Measurements from ENCODE around the gene TMEM258.
A peak's percentile ranks its signal among the peaks of the same experiment; 100 is the strongest.

Gene TMEM258

GRCh38 chr11:61753672-61754071 lies 38.7 kb downstream of the TMEM258 start:
- 61% methylated on average over 5 of the region's 5 CpGs for WGBS
- Histone ChIP-seq H3K9ac (ENCODE audit: low read length) (no peak overlapping the region), H4K91ac (ENCODE audit: low read length) (peak overlapping the region; percentile 70), H3K14ac (ENCODE audit: low read length in 2 of 2) (no peak overlapping the region), H2AK5ac (ENCODE audit: low read length, severe bottlenecking) (peak overlapping the region; percentile 85), H3K9me3 (ENCODE audit: control insufficient read depth, low read length) (no peaks in the 10 kb centered on the region), H3K27me3 (ENCODE audit: control insufficient read depth in 1 of 2, insufficient read depth in 1 of 2, low read length in 2 of 2) (peaks cover 0 to 38% of the 10 kb centered on the region in 2 experiments), H3K27ac (ENCODE audit: low read length, poor library complexity, severe bottlenecking) (no peak overlapping the region), H3K36me3 (ENCODE audit: control insufficient read depth in 1 of 2, insufficient read depth in 2 of 2, low read depth in 1 of 2, low read length in 2 of 2) (peaks cover 0 to 5% of the 10 kb centered on the region in 2 experiments), H2BK120ac (ENCODE audit: low read depth, low read length) (peak overlapping the region; percentile 54), H2BK12ac (ENCODE audit: low read length in 2 of 2) (peak overlapping the region; percentile 45 to 69), H3K4me2 (ENCODE audit: low read length, poor library complexity, severe bottlenecking) (peak overlapping the region; percentile 75), H3K79me1 (replicated peaks; ENCODE audit: low read length, poor library complexity, severe bottlenecking) (peaks cover 26% of the 10 kb centered on the region), H3K4me3 (ENCODE audit: insufficient read depth in 1 of 2, low read depth in 1 of 2, low read length in 2 of 2) (no peak overlapping the region), H4K8ac (ENCODE audit: low read length) (no peak overlapping the region), H3K18ac (ENCODE audit: low read depth in 1 of 2, low read length in 2 of 2) (peak overlapping the region; percentile 25 to 58), H3K4ac (ENCODE audit: low read depth in 1 of 2, low read length in 2 of 2) (peak overlapping the region in 1 of 2 experiments; percentile 74), H2BK15ac (ENCODE audit: low read depth, poor library complexity, severe bottlenecking) (peak overlapping the region; percentile 63), H2AFZ (ENCODE audit: low read depth, low read length) (no peak overlapping the region), H3K23ac (ENCODE audit: low read length in 2 of 2) (no peak overlapping the region), H3K4me1 (ENCODE audit: control insufficient read depth, insufficient read depth, low read depth, low read length) (peaks cover 57% of the 10 kb centered on the region), H2BK5ac (ENCODE audit: low read depth, low read length, poor library complexity, severe bottlenecking) (no peak overlapping the region)
- DNase-seq, result no peak

- Histone ChIP-seq H2BK12ac (ENCODE audit: low read length in 2 of 2) (peak overlapping the region in 1 of 2 experiments; percentile 4), H3K14ac (ENCODE audit: low read length in 2 of 2) (peak overlapping the region in 1 of 2 experiments; percentile 35), H2AFZ (ENCODE audit: low read depth, low read length) (no peak overlapping the region), H3K79me1 (replicated peaks; ENCODE audit: low read length, poor library complexity, severe bottlenecking) (peaks cover 22% of the 10 kb centered on the region), H2BK5ac (ENCODE audit: low read depth, low read length, poor library complexity, severe bottlenecking) (no peak overlapping the region), H2BK120ac (ENCODE audit: low read depth, low read length) (peak overlapping the region; percentile 37), H3K18ac (ENCODE audit: low read depth in 1 of 2, low read length in 2 of 2) (peak overlapping the region; percentile 61 to 74), H3K4me3 (ENCODE audit: insufficient read depth in 1 of 2, low read depth in 1 of 2, low read length in 2 of 2) (peak overlapping the region; percentile 63 to 73), H3K23ac (ENCODE audit: low read length in 2 of 2) (peak overlapping the region in 1 of 2 experiments; percentile 91), H4K8ac (ENCODE audit: low read length) (peak overlapping the region; percentile 64), H4K91ac (ENCODE audit: low read length) (peak overlapping the region; percentile 76), H2BK15ac (ENCODE audit: low read depth, poor library complexity, severe bottlenecking) (peak overlapping the region; percentile 98), H3K27me3 (ENCODE audit: control insufficient read depth in 1 of 2, insufficient read depth in 1 of 2, low read length in 2 of 2) (peaks cover 0 to 40% of the 10 kb centered on the region in 2 experiments), H3K27ac (ENCODE audit: low read length, poor library complexity, severe bottlenecking) (no peak overlapping the region), H3K9ac (ENCODE audit: low read length) (peak overlapping the region; percentile 38), H3K9me3 (ENCODE audit: control insufficient read depth, low read length) (no peaks in the 10 kb centered on the region), H2AK5ac (ENCODE audit: low read length, severe bottlenecking) (no peak overlapping the region), H3K36me3 (ENCODE audit: control insufficient read depth in 1 of 2, insufficient read depth in 2 of 2, low read depth in 1 of 2, low read length in 2 of 2) (peaks cover 0 to 4% of the 10 kb centered on the region in 2 experiments), H3K4me1 (ENCODE audit: control insufficient read depth, insufficient read depth, low read depth, low read length) (peaks cover 64% of the 10 kb centered on the region), H3K4ac (ENCODE audit: low read depth in 1 of 2, low read length in 2 of 2) (peak overlapping the region; percentile 24 to 51), H3K4me2 (ENCODE audit: low read length, poor library complexity, severe bottlenecking) (peak overlapping the region; percentile 75)
- WGBS, result 33% methylated on average over 17 of the region's 17 CpGs
- DNase-seq, result no peak
Observed at GRCh38 chr11:61752925-61753521, 39.4 kb downstream of the TMEM258 start.

- Histone ChIP-seq H3K4me2 (ENCODE audit: low read length, poor library complexity, severe bottlenecking) (peak within 1 kb of the TSS; percentile 75), H3K9ac (ENCODE audit: low read length) (peak within 1 kb of the TSS; percentile 38), H2BK120ac (ENCODE audit: low read depth, low read length) (peak within 1 kb of the TSS; percentile 37), H3K27ac (ENCODE audit: low read length, poor library complexity, severe bottlenecking) (no peak within 1 kb of the TSS), H3K27me3 (ENCODE audit: control insufficient read depth in 1 of 2, insufficient read depth in 1 of 2, low read length in 2 of 2) (peaks cover 0 to 42% of the 10 kb centered on the region in 2 experiments), H2BK15ac (ENCODE audit: low read depth, poor library complexity, severe bottlenecking) (peak within 1 kb of the TSS; percentile 98), H3K14ac (ENCODE audit: low read length in 2 of 2) (peak within 1 kb of the TSS in 1 of 2 experiments; percentile 35), H2BK12ac (ENCODE audit: low read length in 2 of 2) (peak within 1 kb of the TSS; percentile 17 to 69), H3K79me1 (replicated peaks; ENCODE audit: low read length, poor library complexity, severe bottlenecking) (peaks cover 22% of the 10 kb centered on the region), H3K4me1 (ENCODE audit: control insufficient read depth, insufficient read depth, low read depth, low read length) (peaks cover 65% of the 10 kb centered on the region), H3K4ac (ENCODE audit: low read depth in 1 of 2, low read length in 2 of 2) (peak within 1 kb of the TSS; percentile 24 to 51), H2AFZ (ENCODE audit: low read depth, low read length) (no peak within 1 kb of the TSS), H3K36me3 (ENCODE audit: control insufficient read depth in 1 of 2, insufficient read depth in 2 of 2, low read depth in 1 of 2, low read length in 2 of 2) (peaks cover 0 to under 1% of the 10 kb centered on the region in 2 experiments), H2BK5ac (ENCODE audit: low read depth, low read length, poor library complexity, severe bottlenecking) (no peak within 1 kb of the TSS), H3K23ac (ENCODE audit: low read length in 2 of 2) (peak within 1 kb of the TSS in 1 of 2 experiments; percentile 91), H2AK5ac (ENCODE audit: low read length, severe bottlenecking) (no peak within 1 kb of the TSS), H3K4me3 (ENCODE audit: insufficient read depth in 1 of 2, low read depth in 1 of 2, low read length in 2 of 2) (peak within 1 kb of the TSS; percentile 63 to 73), H3K9me3 (ENCODE audit: control insufficient read depth, low read length) (no peaks in the 10 kb centered on the region), H3K18ac (ENCODE audit: low read depth in 1 of 2, low read length in 2 of 2) (peak within 1 kb of the TSS; percentile 61 to 74), H4K91ac (ENCODE audit: low read length) (peak within 1 kb of the TSS; percentile 76), H4K8ac (ENCODE audit: low read length) (peak within 1 kb of the TSS; percentile 82)
- DNase-seq, result peak; percentile 40
- 2% methylated on average over 36 of the region's 93 CpGs for WGBS
Observed at GRCh38 chr11:61752117-61752924, 40.1 kb downstream of the TMEM258 start, which contains the start of gene MYRF. MYRF (plus strand) TSS chr11:61752636; CDS start chr11:61752745, 109 bp downstream.

DNA sequence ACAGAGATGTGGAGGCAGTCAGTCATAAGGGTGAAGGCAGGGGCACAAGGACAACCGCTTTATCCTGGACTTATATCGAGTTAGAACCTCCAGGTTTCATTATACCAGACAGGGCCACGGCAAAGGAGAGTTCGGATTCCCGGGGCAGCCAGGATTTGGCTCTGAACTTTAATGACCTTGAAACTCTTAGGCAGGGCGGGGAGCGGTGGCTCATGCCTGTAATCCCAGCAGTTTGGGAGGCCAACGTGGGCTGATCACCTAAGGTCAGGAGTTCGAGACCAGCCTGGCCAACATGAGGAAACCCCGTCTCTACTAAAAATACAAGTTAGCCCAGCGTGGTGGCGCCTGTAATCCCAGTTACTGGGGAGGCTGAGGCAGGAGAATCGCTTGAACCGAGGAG lies 41.0 kb downstream of the TMEM258 start:
- Histone ChIP-seq H3K9me3 (ENCODE audit: control insufficient read depth, low read length) (no peaks in the 10 kb centered on the region), H3K4me2 (ENCODE audit: low read length, poor library complexity, severe bottlenecking) (no peak overlapping the region), H3K36me3 (ENCODE audit: control insufficient read depth in 1 of 2, insufficient read depth in 2 of 2, low read depth in 1 of 2, low read length in 2 of 2) (no peaks in the 10 kb centered on the region), H3K27me3 (ENCODE audit: control insufficient read depth in 1 of 2, insufficient read depth in 1 of 2, low read length in 2 of 2) (peaks cover 0 to 42% of the 10 kb centered on the region in 2 experiments), H3K18ac (ENCODE audit: low read depth in 1 of 2, low read length in 2 of 2) (no peak overlapping the region), H2AK5ac (ENCODE audit: low read length, severe bottlenecking) (no peak overlapping the region), H4K91ac (ENCODE audit: low read length) (no peak overlapping the region), H3K4ac (ENCODE audit: low read depth in 1 of 2, low read length in 2 of 2) (no peak overlapping the region), H2AFZ (ENCODE audit: low read depth, low read length) (no peak overlapping the region), H3K14ac (ENCODE audit: low read length in 2 of 2) (no peak overlapping the region), H2BK12ac (ENCODE audit: low read length in 2 of 2) (no peak overlapping the region), H4K8ac (ENCODE audit: low read length) (no peak overlapping the region), H3K9ac (ENCODE audit: low read length) (no peak overlapping the region), H3K27ac (ENCODE audit: low read length, poor library complexity, severe bottlenecking) (no peak overlapping the region), H3K23ac (ENCODE audit: low read length in 2 of 2) (no peak overlapping the region), H3K79me1 (replicated peaks; ENCODE audit: low read length, poor library complexity, severe bottlenecking) (peaks cover 18% of the 10 kb centered on the region), H3K4me1 (ENCODE audit: control insufficient read depth, insufficient read depth, low read depth, low read length) (peaks cover 57% of the 10 kb centered on the region), H3K4me3 (ENCODE audit: insufficient read depth in 1 of 2, low read depth in 1 of 2, low read length in 2 of 2) (no peak overlapping the region), H2BK120ac (ENCODE audit: low read depth, low read length) (no peak overlapping the region), H2BK5ac (ENCODE audit: low read depth, low read length, poor library complexity, severe bottlenecking) (no peak overlapping the region), H2BK15ac (ENCODE audit: low read depth, poor library complexity, severe bottlenecking) (no peak overlapping the region)
- WGBS, result 93% methylated on average over 14 of the region's 14 CpGs
- no peak for DNase-seq
